Measurements from ENCODE around the gene PLEKHG3.

- no peak for TF ChIP-seq CTCF (conservative IDR thresholded peaks at IDR 0.05; ENCODE audit: low read length)
- no peak for TF ChIP-seq EZH2phosphoT487 (IDR thresholded peaks at IDR 0.05; ENCODE audit: borderline replicate concordance)
Observed at GRCh38 chr14:64691376-64691775, 12.8 kb upstream of the PLEKHG3 start.

All from Loucy (cell line).